ENCODE results near the gene NLRP6.
A peak's percentile ranks its signal among the peaks of the same experiment; 100 is the strongest.
"Not testable (repeated sequence)": the region's sequence is repeated elsewhere in the genome, so short reads cannot be mapped to it uniquely, and the experiment has no call there.

Gene NLRP6

DNA sequence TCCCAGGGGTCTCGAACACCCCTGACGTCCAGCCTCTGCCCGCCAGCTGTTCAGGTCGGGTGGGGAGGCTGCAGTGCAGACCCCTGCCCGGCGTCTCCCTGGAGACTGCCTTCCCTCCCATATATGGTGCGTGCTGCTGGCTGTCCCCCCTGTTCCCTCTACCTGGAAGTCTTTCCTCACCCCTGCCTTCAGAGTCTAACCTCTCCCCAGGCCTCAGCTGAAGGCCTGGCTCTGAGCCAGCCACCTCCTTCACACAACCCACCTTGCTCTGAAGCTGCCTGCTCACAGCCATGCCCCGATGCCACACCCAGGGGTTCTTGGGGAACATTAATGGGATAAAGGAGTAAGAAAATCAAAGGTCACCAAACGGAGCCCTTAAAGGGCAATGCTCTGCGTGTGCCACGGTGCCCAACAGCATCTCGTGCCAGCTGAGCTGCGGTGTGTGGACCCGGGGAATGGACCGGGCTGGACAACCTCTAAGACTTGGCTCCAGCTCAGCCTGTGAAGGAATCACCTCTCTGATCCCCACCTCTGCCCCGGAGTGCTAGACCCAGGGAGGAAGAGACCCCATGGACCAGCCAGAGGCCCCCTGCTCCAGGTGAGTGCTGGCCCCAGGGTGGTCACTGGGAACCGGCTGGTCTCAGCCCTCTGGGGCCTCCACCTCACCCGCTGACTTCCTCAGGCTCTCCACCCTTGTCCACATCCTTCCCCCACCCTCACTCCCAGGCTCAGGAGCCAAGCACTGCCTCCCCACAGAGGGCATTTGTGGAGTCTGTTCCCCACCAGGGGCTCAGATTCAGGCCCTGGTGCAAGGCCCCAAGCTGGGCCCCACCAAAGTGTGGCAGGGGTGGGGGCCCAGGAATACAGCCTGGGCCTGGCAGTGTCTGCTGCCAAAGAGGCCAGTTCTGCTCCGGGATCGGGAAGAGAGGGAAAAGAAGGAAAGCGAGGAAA, at the start of gene NLRP6:
Gene NLRP6, plus strand, starts transcription at position 407 of the 951 bp plus-strand sequence. Its CDS starts 163 bp downstream, at position 570.
- FAIRE-seq = no peak
- no peak for DNase-seq (ENCODE audit: insufficient read length, low spot score)

DNA sequence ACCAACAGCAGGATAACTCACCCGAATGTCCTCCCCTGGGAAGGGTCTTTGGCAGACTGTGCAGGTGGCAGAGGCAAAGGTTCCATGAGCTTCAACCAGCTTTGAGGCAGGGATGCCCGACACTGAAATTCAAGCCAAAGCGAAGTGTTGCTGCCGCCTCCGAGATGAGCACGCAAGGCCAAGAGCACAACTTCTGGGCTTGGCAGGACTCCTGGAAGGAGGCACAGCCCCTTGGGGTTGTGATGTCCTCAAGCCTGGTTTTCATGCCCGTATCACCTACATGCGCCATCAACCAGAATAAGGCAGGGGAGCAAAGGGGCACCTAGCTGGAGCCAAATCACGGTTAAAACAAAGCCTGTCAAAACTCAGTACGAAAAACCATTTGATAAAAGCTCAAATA, 47.8 kb upstream of the NLRP6 start:
- DNase-seq (ENCODE audit: insufficient read length, low spot score) = no peak
- no peak for FAIRE-seq

DNA sequence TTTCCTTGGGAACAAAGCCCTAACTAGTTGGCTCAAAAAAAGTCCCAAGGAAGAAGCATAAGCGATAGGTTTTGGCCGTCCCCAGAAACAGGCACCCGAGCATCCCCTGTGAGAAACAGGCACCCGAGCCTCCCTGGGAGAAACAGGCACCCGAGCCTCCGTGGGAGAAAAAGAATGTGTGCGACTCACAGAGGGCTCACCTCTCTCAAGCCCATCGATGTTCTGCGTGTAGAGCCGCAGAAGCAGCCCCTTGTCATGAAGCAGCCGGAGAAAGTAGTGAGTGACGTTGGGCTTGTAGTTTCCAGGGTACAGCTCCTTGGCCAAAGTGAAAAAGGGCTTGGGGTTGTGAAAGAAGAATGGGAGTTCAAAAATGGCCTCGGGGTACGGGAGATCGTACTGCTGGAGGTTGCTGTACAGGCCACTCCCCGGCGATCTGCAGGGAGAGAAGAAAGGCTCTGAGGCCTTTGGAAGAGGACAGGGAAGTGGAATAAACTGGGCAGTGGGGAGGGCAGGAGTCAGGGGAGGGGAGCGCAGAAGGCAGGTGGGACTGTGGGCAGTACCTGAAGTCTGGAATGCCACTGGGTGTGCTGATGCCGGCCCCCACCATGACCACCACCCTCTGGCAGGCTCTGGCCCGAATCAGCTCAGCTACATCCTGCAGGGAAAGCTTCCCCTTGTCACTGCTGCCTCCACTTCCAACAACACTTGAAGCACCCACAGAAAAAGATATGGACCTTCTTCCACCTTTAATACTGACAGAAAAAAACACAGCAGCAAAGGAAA, 45.2 kb upstream of the NLRP6 start:
- FAIRE-seq = no peak
- no peak for DNase-seq (ENCODE audit: insufficient read length, low spot score)

- FAIRE-seq = no peak
- DNase-seq (ENCODE audit: insufficient read length, low spot score) = no peak
Measured at GRCh38 chr11:235180-235579, 43.0 kb upstream of the NLRP6 start.

DNA sequence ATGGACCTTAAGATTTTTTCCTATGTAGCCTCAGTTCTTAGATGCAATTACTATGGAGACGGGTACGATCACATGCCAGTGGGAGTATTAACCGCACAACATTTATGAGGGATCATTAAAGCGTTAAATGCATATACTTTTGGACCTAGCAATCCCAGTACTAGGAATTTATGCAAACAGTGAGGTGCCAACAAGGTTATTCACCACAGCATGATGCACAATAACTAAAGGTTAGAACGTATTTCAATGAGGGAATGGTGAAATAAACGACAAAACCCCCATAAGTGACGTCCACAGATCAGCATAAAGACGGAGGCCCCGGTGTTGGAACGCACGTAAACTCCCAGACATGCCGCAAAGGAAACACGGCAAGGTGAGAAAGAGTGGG, 42.6 kb upstream of the NLRP6 start:
- DNase-seq (ENCODE audit: insufficient read length, low spot score) = no peak
- FAIRE-seq = no peak

GRCh38 chr11:235997-236773, 42.0 kb upstream of the NLRP6 start, which contains the start of gene SIRT3:
Gene SIRT3, minus strand, starts transcription at chr11:236342. Its CDS starts 14 bp downstream, at chr11:236328.
- DNase-seq (ENCODE audit: insufficient read length, low spot score) = peak; percentile 91
- FAIRE-seq = peak; percentile 76

- DNase-seq (ENCODE audit: insufficient read length, low spot score) (peak; percentile 92), FAIRE-seq (peak; percentile 38)
Measured at GRCh38 chr11:236774-237767, 41.1 kb upstream of the NLRP6 start, which contains the start of gene PSMD13. Gene PSMD13, plus strand, starts transcription at chr11:236976. Its CDS starts 74 bp downstream, at chr11:237050.

- not testable (repeated sequence) for DNase-seq (ENCODE audit: insufficient read length, low spot score); FAIRE-seq
Measured at GRCh38 chr11:238346-238745, 39.9 kb upstream of the NLRP6 start.

DNA sequence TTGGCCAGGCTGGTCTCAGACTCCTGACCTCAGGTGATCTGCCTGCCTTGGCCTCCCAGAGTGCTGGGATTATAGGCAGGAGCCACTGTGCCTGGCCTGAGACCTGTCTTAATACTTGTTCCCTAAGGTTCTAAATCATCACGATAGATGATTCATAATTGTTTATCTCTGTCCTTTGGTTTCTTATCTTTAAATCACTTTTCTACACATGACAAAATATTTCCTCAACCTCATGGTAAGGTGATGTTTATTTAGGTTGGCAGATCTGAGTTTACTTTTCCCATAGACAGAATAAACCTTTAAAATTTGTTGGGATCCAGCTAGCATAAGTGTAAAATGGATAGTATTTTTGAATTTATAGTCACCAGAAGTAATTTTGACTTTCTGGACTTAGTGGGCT, 37.9 kb upstream of the NLRP6 start:
- no peak for FAIRE-seq
- no peak for DNase-seq (ENCODE audit: insufficient read length, low spot score)

- no peak for DNase-seq (ENCODE audit: insufficient read length, low spot score)
- no peak for FAIRE-seq
Measured at GRCh38 chr11:241634-242033, 36.6 kb upstream of the NLRP6 start.

DNA sequence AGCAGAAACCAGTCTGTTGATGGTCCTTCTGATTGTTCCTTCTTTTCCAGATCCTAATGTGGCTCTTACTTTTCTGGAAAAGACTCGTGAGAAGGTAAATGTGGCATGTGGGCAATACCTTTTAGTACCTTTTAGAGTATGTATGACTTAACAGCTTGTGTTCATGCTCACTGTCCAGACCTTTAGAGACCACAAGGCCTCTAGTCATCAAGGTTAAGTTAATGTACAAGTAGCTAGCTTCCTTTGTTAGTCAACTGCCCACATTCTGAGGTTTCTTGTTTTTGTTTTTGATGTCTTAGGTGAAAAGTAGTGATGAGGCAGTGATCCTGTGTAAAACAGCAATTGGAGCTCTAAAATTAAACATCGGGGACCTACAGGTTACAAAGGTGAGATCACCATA, 33.8 kb upstream of the NLRP6 start:
- DNase-seq (ENCODE audit: insufficient read length, low spot score) (no peak), FAIRE-seq (no peak)

DNA sequence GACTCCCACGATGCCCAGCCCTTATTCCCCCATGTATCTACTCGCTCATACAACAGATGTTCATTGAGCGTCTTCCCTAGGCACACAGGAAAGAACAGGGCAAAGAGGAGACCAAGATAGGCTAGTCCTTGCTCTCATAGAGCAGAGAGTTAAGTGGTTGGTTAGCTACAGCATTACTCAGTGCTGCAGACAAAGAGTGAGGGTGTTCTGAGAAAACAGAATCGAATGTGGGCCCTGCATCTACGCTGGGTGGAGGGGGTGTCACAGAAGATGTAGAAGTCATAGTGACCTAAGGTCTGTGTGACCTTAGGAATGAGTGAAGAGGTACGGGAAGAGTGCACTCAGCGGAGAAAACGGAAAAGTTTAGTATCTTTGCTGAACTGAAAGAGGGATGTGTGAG, 29.1 kb upstream of the NLRP6 start:
- no peak for DNase-seq (ENCODE audit: insufficient read length, low spot score)
- FAIRE-seq = no peak

DNA sequence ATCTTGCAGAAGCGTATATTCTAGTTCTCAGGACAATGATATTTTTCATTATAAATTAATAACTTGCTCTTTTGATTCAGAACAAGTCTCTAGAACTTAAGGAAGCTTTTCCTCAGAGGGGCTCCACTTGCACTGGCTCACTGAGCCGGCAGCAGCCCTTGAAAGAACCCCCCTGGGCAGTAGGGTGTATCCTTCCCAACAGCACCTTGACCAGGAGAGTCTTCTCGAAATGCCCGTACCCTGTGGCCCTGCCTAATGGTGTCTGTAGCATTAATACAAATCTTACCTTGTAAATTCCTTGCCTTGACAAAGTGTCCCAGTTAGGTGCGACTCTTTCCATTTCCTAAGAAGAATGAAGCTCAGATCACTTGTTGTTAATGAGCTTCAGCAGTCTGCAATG, 27.9 kb upstream of the NLRP6 start:
- FAIRE-seq = no peak
- DNase-seq (ENCODE audit: insufficient read length, low spot score) = no peak

- FAIRE-seq = no peak
- no peak for DNase-seq (ENCODE audit: insufficient read length, low spot score)
Measured at GRCh38 chr11:250740-251299, 27.4 kb upstream of the NLRP6 start.

DNA sequence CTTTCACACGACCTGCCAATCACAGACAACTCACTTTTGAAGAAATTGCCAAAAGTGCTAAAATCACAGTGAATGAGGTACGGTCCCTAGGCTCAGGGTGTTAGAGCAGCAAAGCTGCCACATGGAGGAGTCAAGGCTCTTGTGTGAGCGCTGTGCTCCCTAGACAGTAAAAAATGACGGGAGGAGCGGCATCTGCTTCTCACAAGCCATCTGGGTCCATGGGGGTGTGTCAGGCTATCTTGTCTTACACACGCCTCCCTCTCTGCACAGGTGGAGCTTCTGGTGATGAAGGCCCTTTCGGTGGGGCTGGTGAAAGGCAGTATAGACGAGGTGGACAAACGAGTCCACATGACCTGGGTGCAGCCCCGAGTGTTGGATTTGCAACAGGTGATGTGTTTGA, 26.7 kb upstream of the NLRP6 start:
- FAIRE-seq = no peak
- no peak for DNase-seq (ENCODE audit: insufficient read length, low spot score)

GRCh38 chr11:252666-253065, 25.5 kb upstream of the NLRP6 start:
- DNase-seq (ENCODE audit: insufficient read length, low spot score) (no peak), FAIRE-seq (no peak)

DNA sequence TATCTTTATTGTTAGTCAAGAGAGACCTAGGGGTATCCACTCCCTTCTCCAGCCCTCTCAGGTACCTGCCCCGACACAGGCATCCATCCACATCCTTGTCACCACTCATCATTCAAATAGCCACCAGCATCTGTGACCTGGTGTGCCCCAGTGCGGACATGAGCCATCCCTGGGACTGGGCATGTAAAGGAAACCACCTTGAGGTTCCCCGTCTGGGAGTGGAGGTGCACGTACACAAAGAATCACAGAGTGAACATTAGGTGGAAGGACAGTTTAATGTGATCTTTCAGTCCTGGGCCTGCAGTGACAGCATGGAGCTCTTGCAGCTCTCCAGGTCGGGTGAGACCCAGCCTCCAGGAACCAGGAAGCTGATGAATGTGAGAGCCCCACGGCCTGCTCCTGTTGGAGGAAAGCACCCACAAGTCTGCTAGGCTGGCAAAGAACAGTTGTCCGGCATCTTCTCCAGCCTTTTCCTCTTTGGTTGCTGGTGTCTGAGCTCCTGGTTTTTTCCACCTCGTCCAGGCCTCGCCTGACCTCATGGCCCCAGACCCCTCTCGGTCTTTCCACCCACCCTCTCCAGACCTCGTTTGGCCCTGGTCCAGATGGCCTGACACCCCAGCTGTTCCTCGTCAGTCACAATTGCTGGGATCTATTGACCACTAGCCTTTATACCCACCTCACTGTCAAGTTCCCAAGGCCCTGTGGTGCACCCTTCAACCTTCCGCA, 24.9 kb upstream of the NLRP6 start:
- DNase-seq (ENCODE audit: insufficient read length, low spot score) (no peak), FAIRE-seq (no peak)

GRCh38 chr11:253886-254270, 24.3 kb upstream of the NLRP6 start:
- FAIRE-seq (no peak), DNase-seq (ENCODE audit: insufficient read length, low spot score) (no peak)

DNA sequence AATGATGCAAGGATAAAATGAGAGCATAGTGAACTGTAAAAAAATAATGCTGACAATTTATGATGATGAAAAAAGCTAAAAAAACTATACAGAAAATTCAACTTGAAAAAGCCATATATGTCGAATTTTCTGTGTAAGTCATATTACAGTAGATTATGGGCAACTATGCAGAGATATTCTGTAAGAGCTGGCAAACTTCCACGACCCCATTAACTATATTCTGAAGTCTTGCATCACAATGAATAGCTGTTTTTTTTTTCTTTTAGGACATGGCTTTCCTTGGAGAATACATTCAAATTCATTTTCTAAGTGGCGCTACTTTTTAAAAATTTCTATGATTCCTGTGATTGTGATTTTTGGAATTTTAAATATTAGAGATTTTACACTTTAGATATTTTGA, 23.0 kb upstream of the NLRP6 start:
- no peak for FAIRE-seq
- no peak for DNase-seq (ENCODE audit: insufficient read length, low spot score)
